Right forelimb (tissue), 1 donor: Measurements from ENCODE around the gene AMN.

ENCODE experiments used
- DNase-seq: peaks from one replicate; pipeline ENCODE4 v3.0.0-alpha.2; 2018

Gene AMN

DNA sequence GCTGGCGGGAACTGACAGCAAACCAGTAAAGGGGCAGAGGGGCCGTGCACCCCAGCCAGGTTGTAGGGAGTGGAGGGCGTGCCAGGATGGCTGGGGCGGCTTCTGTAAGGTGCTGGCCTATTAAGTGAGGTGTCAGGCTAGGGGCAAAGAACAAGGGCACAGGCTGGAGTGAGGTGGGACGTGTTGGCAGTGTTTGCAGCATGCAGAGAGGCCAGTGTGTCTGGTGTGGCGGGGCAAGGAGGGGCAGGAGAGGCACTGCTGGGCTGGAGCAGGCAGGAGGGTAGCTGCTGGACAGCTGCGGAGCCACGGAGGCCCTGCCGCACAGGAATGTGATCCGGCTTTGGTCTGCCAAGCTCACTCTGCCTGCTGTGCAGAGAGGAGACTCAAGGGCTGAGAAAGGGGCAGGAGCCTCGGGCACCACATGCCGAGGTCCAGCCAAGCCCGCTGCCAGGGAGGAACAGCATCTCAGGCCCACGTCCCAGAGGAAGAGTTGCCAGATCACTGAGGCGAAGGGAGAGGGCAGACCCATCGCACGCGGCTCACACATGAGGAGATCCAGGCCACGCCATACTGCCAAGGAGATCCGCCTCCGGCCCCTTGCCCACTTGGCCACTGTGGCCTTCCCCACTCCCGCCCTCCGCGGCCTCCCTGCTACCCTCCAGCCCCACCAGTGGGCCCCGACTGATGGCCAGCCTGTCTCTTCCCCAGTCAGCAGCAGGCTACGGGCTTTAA is 46.8 kb downstream of the AMN start:
- DNase-seq: no peak

DNA sequence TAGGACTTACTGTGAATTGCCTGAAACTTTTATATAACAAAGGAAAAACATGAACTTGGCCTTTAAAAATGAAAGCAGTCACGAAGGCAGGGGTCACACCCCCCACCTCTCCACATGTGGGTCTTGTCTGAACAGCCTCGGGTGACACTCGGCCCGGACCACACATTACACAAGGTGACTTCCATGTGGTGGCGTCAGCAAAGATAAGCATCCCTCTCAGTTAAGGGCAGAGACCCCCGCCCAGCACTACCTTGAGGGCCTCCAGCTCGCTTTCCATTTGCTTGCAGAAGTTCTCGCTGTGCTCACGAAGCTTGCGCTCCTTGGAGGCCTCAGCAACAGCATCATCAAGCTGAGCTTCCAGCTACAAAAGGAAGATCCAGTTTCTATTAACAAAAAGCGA is 47.4 kb downstream of the AMN start:
- DNase-seq: no peak

DNA sequence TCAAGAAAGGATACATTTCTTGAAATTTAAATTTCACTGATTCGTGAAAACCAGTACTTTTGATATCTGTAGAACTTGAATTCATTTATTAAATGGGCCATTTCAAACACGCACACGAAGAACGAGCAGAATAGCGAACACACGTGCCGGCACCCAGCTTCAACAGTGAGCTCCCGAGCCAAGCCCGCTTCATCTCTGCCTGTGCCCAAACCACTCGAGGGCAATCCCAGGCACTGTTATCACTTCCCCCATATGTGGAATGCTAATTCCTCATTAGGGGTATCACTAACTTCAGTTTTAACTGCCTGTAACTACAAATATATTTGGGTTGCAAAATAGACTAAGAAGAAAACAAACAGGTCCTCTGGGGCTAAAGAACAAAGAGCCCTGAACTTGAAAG is 48.0 kb downstream of the AMN start:
- DNase-seq: no peak

DNA sequence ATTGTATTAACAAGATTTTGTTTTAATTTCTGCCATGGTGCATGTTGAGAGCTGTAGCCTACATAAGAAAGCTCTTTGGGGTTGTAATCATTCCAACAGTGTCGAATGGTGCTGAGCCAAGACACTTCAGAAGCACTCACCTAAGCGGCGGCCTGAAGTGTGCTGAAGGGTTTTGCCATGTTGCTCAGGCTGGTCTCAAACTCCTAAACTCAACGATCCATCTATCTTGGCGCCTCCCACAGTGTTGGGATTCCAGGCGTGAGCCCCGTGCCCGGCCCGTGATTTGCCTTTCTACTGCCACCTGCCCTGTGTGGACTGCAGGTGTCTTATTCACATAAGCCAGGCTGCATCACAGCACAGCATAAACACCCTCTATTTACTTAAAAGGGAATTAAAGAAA is 48.9 kb downstream of the AMN start:
- no peak for DNase-seq

DNA sequence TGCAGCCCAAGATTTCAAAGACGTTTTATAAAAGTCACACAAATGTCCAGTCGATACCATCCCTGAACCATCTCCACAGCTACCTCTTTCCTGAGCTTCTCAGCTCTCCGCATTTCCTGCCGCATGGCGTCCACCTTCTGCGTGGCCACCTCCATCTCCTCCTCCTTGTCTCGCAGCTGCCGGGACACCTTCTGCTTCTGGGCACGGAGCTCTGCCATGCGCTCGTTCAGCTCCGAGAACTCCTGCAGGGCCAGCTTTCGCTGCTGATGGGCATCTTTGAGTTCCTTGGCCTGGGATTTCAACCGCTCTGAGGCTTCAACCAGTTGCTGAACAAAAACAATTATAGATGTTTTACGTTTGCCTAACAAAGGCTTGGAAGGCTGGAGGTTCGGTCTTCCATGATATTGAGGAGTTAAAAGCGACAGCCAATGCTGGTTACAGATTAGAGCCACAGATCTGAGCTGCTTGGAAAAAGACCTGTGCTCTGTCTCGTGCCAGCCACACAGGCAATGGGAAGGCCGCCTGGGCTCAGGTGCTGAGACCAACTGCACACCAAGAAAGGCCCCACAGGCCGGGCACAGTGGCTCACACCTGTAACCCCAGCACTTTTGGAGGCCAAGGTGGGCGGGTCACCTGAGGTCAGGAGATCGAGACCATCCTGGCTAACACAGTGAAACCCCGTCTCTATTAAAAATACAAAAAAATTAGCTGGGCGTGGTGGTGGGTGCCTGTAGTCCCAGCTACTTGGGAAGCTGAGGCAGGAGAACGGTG is 49.6 kb downstream of the AMN start:
- no peak for DNase-seq

DNA sequence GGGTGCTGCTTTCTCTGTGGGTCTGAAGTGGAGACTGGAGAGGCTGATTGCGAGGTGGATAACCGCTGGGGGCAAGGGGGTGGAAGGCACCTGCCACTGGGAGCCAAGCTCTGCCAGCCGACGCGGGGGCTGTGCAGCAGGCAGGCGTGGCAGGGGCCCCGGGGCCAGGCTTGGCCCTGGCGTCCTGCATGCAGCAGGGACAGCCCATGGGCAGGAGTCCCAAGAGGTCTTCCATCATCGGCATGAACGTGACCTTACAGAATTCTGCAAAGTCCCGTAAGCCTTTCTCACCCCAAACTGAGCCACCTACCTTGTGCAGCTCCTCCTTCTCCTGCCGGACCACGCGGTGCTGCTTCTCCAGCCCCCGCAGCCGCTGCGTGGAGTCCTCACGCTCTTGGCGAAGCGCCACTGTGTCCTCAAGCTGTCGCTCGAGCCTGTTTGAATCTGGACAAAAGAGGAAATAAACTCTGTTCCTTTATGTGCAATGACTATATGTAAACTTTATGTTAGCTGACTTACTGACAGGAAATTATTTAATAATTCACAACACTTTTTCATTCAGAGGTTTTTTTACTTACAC is 51.3 kb downstream of the AMN start:
- no peak for DNase-seq

DNA sequence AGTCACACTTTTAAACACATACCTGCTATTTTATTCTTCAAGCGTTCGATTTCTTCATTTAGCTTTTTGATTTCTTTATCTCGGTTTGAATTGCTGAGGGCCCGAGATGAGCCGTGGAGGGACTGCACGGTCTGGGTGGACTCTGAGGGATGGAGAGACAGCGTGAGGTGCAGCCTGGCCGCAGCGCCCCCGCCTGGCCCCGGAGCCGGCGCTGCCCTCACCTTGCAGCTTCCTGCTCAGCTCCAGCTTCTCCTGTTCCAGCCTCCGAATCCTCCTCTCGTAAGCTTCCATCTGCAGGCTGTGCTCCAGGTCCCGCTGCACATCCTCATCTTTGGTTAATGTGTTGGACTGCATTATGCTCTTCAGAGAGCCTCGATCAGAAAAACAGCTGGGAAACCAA is 53.2 kb downstream of the AMN start:
- DNase-seq: no peak

DNA sequence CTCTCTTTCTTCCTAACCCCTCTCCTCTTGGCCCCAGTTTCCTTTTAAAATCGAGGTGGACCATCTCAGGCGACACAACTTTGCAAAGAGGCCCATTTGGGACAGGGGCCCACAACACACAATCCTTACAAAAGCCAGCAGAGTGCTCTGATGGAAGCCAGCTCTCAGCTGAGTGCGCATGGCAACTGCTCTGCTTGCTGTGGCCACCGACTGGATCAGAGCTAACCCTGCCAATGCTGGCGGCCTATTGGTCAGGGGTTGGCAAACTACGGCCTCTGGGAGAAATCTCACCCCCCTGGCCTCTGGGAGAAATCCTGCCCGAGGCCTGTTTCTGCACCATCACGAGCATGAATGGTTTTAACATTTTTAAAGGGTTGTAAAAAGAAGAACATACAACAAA is 55.0 kb downstream of the AMN start:
- DNase-seq: no peak

DNA sequence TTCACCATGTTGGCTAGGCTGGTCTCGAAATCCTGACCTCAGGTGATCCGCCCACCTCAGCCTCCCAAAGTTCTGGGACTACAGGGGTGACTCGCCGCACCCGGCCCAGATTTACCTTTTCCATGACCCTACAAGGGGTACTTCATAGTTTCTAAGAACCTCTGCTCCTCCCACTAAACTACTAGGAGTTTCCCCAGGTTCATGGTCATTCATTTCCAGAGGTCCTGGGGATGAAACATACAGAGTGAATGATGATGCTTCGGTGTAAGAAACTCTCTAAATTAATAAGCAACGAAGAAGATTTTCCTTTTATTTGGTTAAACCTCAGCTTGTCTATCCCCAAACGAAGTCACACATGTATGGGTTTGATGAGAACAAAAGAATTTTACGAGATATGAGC is 56.9 kb downstream of the AMN start:
- no peak for DNase-seq

DNA sequence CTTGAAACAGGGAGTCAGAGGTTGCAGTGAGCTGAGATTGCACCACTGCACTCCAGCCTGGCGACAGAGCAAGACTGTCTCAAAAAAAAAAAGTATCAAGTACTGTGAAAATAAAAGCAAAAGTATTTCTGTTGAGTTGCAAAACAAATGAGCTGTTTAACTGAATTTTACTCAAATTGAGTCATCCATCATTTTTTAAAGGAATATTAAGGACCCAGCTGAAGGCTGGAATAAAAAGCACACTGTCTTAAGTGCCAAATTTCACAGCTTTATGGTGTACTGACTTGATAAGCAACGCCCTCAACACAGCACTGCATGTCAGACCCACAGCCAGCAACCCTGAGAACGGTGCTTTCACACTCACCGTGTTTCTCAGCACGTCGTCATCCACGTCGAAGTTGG is 57.9 kb downstream of the AMN start:
- DNase-seq: no peak
